Mesothelial cell of epicardium (in vitro differentiated cells): ENCODE measurements around the gene STEAP2. TPM values are rescaled to one million over a fixed set of nuclear protein-coding genes. Genes with fewer than 3 reads are reported as not detected.

Experiments
- DNase-seq, 2 experiments: peaks; one replicate each; pipeline ENCODE4 v3.0.0; 2021; ENCODE audit warnings: low spot score in 2 of 2; ENCODE audit not compliant: unreplicated experiment in 2 of 2
- H3K27ac Mint-ChIP-seq: 2 replicates; pipeline ENCODE4 v1.8.0; 2021; ENCODE audit warnings: mixed read lengths
- H3K27me3 Mint-ChIP-seq: 2 replicates; pipeline ENCODE4 v1.8.0; 2021; ENCODE audit warnings: low read depth, mixed read lengths
- H3K36me3 Mint-ChIP-seq: 2 replicates; pipeline ENCODE4 v1.8.0; 2021; ENCODE audit warnings: mixed read lengths
- H3K4me1 Mint-ChIP-seq: 2 replicates; pipeline ENCODE4 v1.8.0; 2021; ENCODE audit warnings: mixed read lengths
- H3K4me3 Mint-ChIP-seq: 2 replicates; pipeline ENCODE4 v1.8.0; 2021; ENCODE audit warnings: mild to moderate bottlenecking, moderate library complexity, mixed read lengths
- H3K9me3 Mint-ChIP-seq: 2 replicates; pipeline ENCODE4 v1.8.0; 2021; ENCODE audit warnings: mixed read lengths
- CTCF ChIP-seq: fragments of 200-600 bp; sonication (generic); IDR thresholded peaks from one replicate; pipeline ENCODE4 v1.5.0; 2021; ENCODE audit warnings: antibody characterized with exemption; ENCODE audit not compliant: unreplicated experiment
- total RNA-seq: library from RNA; stranded (reverse); gene quantifications from 3 replicates; pipeline ENCODE4 v1.2.1, GENCODE V29; 2021

STEAP2 gene
- total RNA-seq, 1 donor from 2014 or later, result 2.9 TPM

- DNase-seq, result no peak
- no peaks in the 10 kb centered on the region for H3K27me3 Mint-ChIP-seq
- H3K4me1 Mint-ChIP-seq, result peaks cover 22% of the 10 kb centered on the region
- no peaks in the 10 kb centered on the region for H3K9me3 Mint-ChIP-seq
- TF ChIP-seq CTCF, result no peak
- no peak overlapping the region for H3K27ac Mint-ChIP-seq
- H3K36me3 Mint-ChIP-seq, result no peaks in the 10 kb centered on the region
- no peak overlapping the region for H3K4me3 Mint-ChIP-seq
Measured at GRCh38 chr7:90270431-90271178, 59.1 kb downstream of the STEAP2 start.

GRCh38 chr7:90271753-90272152 is 60.2 kb downstream of the STEAP2 start:
- no peak overlapping the region for H3K4me3 Mint-ChIP-seq
- TF ChIP-seq CTCF, result no peak
- no peak for DNase-seq
- no peak overlapping the region for H3K27ac Mint-ChIP-seq
- no peaks in the 10 kb centered on the region for H3K27me3 Mint-ChIP-seq
- H3K36me3 Mint-ChIP-seq, result no peaks in the 10 kb centered on the region
- no peaks in the 10 kb centered on the region for H3K9me3 Mint-ChIP-seq
- H3K4me1 Mint-ChIP-seq, result peaks cover 22% of the 10 kb centered on the region

- no peak for DNase-seq
- Mint-ChIP-seq H3K9me3 (no peaks in the 10 kb centered on the region), H3K4me3 (no peak overlapping the region), H3K36me3 (no peaks in the 10 kb centered on the region), H3K27ac (no peak overlapping the region), H3K4me1 (peaks cover 22% of the 10 kb centered on the region), H3K27me3 (no peaks in the 10 kb centered on the region)
- no peak for TF ChIP-seq CTCF
Measured at GRCh38 chr7:90272242-90272641, 60.7 kb downstream of the STEAP2 start.

- Mint-ChIP-seq H3K36me3 (no peaks in the 10 kb centered on the region), H3K27ac (no peak overlapping the region), H3K27me3 (no peaks in the 10 kb centered on the region), H3K4me3 (no peak overlapping the region), H3K4me1 (peaks cover 18% of the 10 kb centered on the region), H3K9me3 (no peaks in the 10 kb centered on the region)
- no peak for DNase-seq
- no peak for TF ChIP-seq CTCF
Measured at GRCh38 chr7:90274161-90274560, 62.6 kb downstream of the STEAP2 start.

GRCh38 chr7:90276033-90276728 is 64.6 kb downstream of the STEAP2 start:
- DNase-seq, result no peak
- no peaks in the 10 kb centered on the region for H3K36me3 Mint-ChIP-seq
- no peak overlapping the region for H3K27ac Mint-ChIP-seq
- peaks cover 4% of the 10 kb centered on the region for H3K4me1 Mint-ChIP-seq
- no peaks in the 10 kb centered on the region for H3K9me3 Mint-ChIP-seq
- H3K4me3 Mint-ChIP-seq, result no peak overlapping the region
- TF ChIP-seq CTCF, result no peak
- H3K27me3 Mint-ChIP-seq, result no peaks in the 10 kb centered on the region

Other genes starting within 250 kb of the STEAP2 start
- gene STEAP1, start 57.3 kb upstream of the STEAP2 start, total RNA-seq, result 0.27 to 0.43 TPM (median 0.42 TPM) in 3 replicates
- 3.7 to 4.8 TPM (median 4.6 TPM) in 3 replicates for gene CFAP69, start 33.4 kb downstream of the STEAP2 start, total RNA-seq
- gene FAM237B, start 109.6 kb downstream of the STEAP2 start, total RNA-seq, result not detected in 3 replicates
- 20.8 to 25.6 TPM (median 23.8 TPM) in 3 replicates for gene GTPBP10, start 135.0 kb downstream of the STEAP2 start, total RNA-seq
- 33.1 to 35.8 TPM (median 33.5 TPM) in 3 replicates for gene CLDN12, start 191.7 kb downstream of the STEAP2 start, total RNA-seq